ENCODE results near the gene KIRREL1. TPM values are rescaled to one million over a fixed set of nuclear protein-coding genes. Genes with fewer than 3 reads are reported as not detected.

KIRREL1 gene
- total RNA-seq, 2 donors from 2014 or later, result 22.8 to 26.5 TPM

GRCh38 chr1:157968946-157969345, 24.5 kb upstream of the KIRREL1 start:
- WGBS, 2 experiments (ENCODE audit: insufficient coverage in 1 of 2, insufficient read length in 1 of 2), result 86 to 88% methylated on average over 2 of the region's 2 CpGs
- no peak overlapping the region for H3K27ac Mint-ChIP-seq
- peaks cover 2% of the 10 kb centered on the region for H3K27me3 Mint-ChIP-seq (ENCODE audit: insufficient read depth)
- peaks cover 11% of the 10 kb centered on the region for H3K4me1 Mint-ChIP-seq
- Histone ChIP-seq H3K9me3 (ENCODE audit: control insufficient read depth, low read length) (peaks cover 27% of the 10 kb centered on the region), H3K27me3 (ENCODE audit: control insufficient read depth, insufficient read depth, low read length, poor library complexity, severe bottlenecking) (no peaks in the 10 kb centered on the region), H3K4me1 (ENCODE audit: control insufficient read depth, insufficient read depth, low read length) (no peaks in the 10 kb centered on the region), H3K9ac (ENCODE audit: extremely low read depth, low read length, poor library complexity, severe bottlenecking) (no peak overlapping the region), H3K27ac (ENCODE audit: low read depth, low read length) (peak overlapping the region; percentile 54), H3K4me3 (ENCODE audit: low read length) (no peak overlapping the region), H3K36me3 (ENCODE audit: control insufficient read depth, insufficient read depth, low read length) (no peaks in the 10 kb centered on the region)
- no peak for DNase-seq
- peaks cover 33% of the 10 kb centered on the region for H3K9me3 Mint-ChIP-seq
- H3K4me3 Mint-ChIP-seq, result no peak overlapping the region
- no peak for TF ChIP-seq CTCF (conservative IDR thresholded peaks at IDR 0.05)
- H3K36me3 Mint-ChIP-seq (ENCODE audit: low read depth), result no peaks in the 10 kb centered on the region

DNA sequence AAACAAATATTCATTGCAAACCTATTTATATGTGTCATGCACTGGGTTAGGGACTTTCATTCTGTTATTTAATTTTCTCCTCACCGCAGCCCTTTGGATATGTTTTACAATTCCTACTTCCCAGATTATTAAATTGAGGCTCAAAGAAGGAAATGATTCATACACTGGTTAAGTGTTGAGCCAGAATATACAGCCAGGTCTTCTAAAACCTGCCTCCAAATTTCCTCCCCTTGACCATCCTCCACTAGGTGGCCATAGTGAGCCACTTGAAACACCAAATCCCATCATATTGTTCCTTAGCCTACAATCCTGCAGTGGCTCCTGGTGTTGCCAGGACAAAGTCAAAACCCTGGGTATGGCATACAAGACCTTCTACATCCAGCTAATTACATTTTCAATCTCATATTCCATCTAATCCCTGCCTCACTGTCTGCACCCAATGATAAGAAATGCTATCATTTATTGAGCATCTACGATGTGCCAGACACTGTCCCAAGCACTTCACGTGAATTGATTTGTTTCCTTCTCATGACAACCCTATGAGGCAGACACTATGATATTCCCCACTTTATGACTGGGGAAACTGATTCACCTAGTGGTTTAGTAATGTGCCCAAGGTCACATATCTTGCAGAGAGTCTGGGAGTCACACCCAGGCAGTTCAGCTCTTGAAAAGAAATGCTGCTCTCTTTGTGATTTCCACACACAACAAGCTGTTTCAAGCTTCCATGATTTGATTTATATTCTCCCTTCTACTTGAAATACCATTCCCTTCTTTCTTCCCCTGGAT, 23.6 kb upstream of the KIRREL1 start:
- Histone ChIP-seq H3K4me1 (ENCODE audit: control insufficient read depth, insufficient read depth, low read length) (no peaks in the 10 kb centered on the region), H3K27ac (ENCODE audit: low read depth, low read length) (no peak overlapping the region), H3K9ac (ENCODE audit: extremely low read depth, low read length, poor library complexity, severe bottlenecking) (no peak overlapping the region), H3K9me3 (ENCODE audit: control insufficient read depth, low read length) (peaks cover 27% of the 10 kb centered on the region), H3K36me3 (ENCODE audit: control insufficient read depth, insufficient read depth, low read length) (no peaks in the 10 kb centered on the region), H3K4me3 (ENCODE audit: low read length) (no peak overlapping the region), H3K27me3 (ENCODE audit: control insufficient read depth, insufficient read depth, low read length, poor library complexity, severe bottlenecking) (no peaks in the 10 kb centered on the region)
- Mint-ChIP-seq H3K9me3 (peaks cover 33% of the 10 kb centered on the region), H3K27me3 (ENCODE audit: insufficient read depth) (peaks cover 2% of the 10 kb centered on the region), H3K4me3 (no peak overlapping the region), H3K4me1 (peaks cover 11% of the 10 kb centered on the region), H3K36me3 (ENCODE audit: low read depth) (no peaks in the 10 kb centered on the region), H3K27ac (no peak overlapping the region)
- TF ChIP-seq CTCF (conservative IDR thresholded peaks at IDR 0.05), result peak; percentile 91
- WGBS, 2 experiments (ENCODE audit: insufficient coverage in 1 of 2, insufficient read length in 1 of 2), result 80 to 83% methylated on average over 1 to 3 of the region's 3 CpGs
- DNase-seq, result peak; percentile 84

GRCh38 chr1:157971769-157972168, 21.7 kb upstream of the KIRREL1 start:
- DNase-seq, result no peak
- Histone ChIP-seq H3K36me3 (ENCODE audit: control insufficient read depth, insufficient read depth, low read length) (no peaks in the 10 kb centered on the region), H3K9me3 (ENCODE audit: control insufficient read depth, low read length) (peaks cover 33% of the 10 kb centered on the region), H3K27ac (ENCODE audit: low read depth, low read length) (no peak overlapping the region), H3K4me1 (ENCODE audit: control insufficient read depth, insufficient read depth, low read length) (no peaks in the 10 kb centered on the region), H3K27me3 (ENCODE audit: control insufficient read depth, insufficient read depth, low read length, poor library complexity, severe bottlenecking) (no peaks in the 10 kb centered on the region), H3K9ac (ENCODE audit: extremely low read depth, low read length, poor library complexity, severe bottlenecking) (no peak overlapping the region), H3K4me3 (ENCODE audit: low read length) (no peak overlapping the region)
- no peaks in the 10 kb centered on the region for H3K4me1 Mint-ChIP-seq
- no peak for TF ChIP-seq CTCF (conservative IDR thresholded peaks at IDR 0.05)
- H3K27me3 Mint-ChIP-seq (ENCODE audit: insufficient read depth), result peaks cover 2% of the 10 kb centered on the region
- no peaks in the 10 kb centered on the region for H3K36me3 Mint-ChIP-seq (ENCODE audit: low read depth)
- peaks cover 33% of the 10 kb centered on the region for H3K9me3 Mint-ChIP-seq
- no peak overlapping the region for H3K4me3 Mint-ChIP-seq
- no peak overlapping the region for H3K27ac Mint-ChIP-seq

All from endodermal cell (in vitro differentiated cells).